Central memory CD8-positive, alpha-beta T cell (primary cell): ENCODE data around the gene S1PR4.
"Not testable (repeated sequence)": the region's sequence is repeated elsewhere in the genome, so short reads cannot be mapped to it uniquely, and the experiment has no call there.

ENCODE experiments used
- ATAC-seq: fragments of 150-1000 bp; cut with Tn5 transposase; replicated peaks from 2 replicates; pipeline ENCODE4 v1.10.0; 2022; ENCODE audit warnings: mild to moderate bottlenecking, moderate FRiP score, moderate number of reproducible peaks; ENCODE audit not compliant: poor library complexity, severe bottlenecking; ENCODE audit errors: extremely low read depth
- DNase-seq, 2 donors: peaks; one replicate each; pipeline ENCODE4 v3.0.0; 2021; ENCODE audit warnings: low spot score in 2 of 2
- H3K27ac Mint-ChIP-seq: one replicate; pipeline ENCODE4 v1.8.0; 2022; ENCODE audit warnings: low read depth, mild to moderate bottlenecking, moderate library complexity, mixed read lengths
- H3K27me3 Mint-ChIP-seq: one replicate; pipeline ENCODE4 v1.8.0; 2022; ENCODE audit warnings: mixed read lengths
- H3K36me3 Mint-ChIP-seq: one replicate; pipeline ENCODE4 v1.8.0; 2022; ENCODE audit warnings: mild to moderate bottlenecking, moderate library complexity, mixed read lengths; ENCODE audit not compliant: insufficient read depth
- H3K4me1 Mint-ChIP-seq: one replicate; pipeline ENCODE4 v1.8.0; 2022; ENCODE audit warnings: mixed read lengths
- H3K4me3 Mint-ChIP-seq: one replicate; pipeline ENCODE4 v1.8.0; 2022; ENCODE audit warnings: mild to moderate bottlenecking, moderate library complexity, mixed read lengths
- H3K9me3 Mint-ChIP-seq: one replicate; pipeline ENCODE4 v1.8.0; 2022; ENCODE audit warnings: mixed read lengths

The S1PR4 gene

DNA sequence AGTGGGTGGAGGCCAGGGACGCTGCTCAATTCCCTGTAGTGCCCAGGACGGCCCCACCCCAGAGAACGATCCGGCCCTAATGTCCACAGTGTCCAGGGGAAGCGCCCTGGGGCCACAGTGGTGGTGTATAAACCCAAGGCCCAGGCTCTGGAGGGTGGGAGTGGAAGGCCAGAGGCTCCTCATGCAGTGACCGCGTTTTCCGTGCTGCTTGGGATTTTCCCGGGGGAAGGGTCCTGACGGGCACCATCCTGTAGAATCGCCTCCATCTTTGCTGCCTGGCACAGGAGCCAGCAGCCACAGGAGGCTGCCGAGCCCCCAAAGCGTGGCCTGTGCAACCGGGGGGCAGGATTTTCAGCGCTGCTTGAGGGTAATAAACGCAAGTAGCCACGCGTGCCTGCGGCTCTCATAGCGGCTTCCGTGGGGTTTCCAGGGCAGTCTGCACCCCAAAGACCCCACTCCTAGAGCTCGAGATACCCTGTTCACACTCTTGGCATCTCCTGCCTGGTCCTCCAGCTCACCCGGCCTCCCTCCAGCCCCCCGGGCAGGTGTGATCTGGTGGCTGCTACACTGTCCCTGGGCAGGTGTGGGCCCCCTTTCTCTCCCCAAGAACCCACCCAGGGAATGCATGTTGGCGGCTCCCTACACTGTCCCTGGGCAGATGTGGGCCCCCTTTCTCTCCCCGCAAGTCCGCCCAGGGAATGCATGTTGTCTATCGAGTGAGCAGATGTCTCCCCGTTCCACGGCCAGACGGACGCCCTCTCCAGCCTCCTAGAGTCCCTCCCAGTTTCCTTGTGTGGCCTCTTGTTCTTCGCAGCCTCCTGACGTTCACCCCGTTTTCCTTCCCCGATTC lies 9.3 kb downstream of the S1PR4 start:
- no peak for DNase-seq
- H3K27ac Mint-ChIP-seq, result peak overlapping the region; percentile 84
- H3K36me3 Mint-ChIP-seq, result peaks cover 26% of the 10 kb centered on the region
- peaks cover 56% of the 10 kb centered on the region for H3K4me1 Mint-ChIP-seq
- ATAC-seq, result no peak
- no peaks in the 10 kb centered on the region for H3K9me3 Mint-ChIP-seq
- H3K27me3 Mint-ChIP-seq, result no peaks in the 10 kb centered on the region
- H3K4me3 Mint-ChIP-seq, result peak overlapping the region; percentile 94

DNA sequence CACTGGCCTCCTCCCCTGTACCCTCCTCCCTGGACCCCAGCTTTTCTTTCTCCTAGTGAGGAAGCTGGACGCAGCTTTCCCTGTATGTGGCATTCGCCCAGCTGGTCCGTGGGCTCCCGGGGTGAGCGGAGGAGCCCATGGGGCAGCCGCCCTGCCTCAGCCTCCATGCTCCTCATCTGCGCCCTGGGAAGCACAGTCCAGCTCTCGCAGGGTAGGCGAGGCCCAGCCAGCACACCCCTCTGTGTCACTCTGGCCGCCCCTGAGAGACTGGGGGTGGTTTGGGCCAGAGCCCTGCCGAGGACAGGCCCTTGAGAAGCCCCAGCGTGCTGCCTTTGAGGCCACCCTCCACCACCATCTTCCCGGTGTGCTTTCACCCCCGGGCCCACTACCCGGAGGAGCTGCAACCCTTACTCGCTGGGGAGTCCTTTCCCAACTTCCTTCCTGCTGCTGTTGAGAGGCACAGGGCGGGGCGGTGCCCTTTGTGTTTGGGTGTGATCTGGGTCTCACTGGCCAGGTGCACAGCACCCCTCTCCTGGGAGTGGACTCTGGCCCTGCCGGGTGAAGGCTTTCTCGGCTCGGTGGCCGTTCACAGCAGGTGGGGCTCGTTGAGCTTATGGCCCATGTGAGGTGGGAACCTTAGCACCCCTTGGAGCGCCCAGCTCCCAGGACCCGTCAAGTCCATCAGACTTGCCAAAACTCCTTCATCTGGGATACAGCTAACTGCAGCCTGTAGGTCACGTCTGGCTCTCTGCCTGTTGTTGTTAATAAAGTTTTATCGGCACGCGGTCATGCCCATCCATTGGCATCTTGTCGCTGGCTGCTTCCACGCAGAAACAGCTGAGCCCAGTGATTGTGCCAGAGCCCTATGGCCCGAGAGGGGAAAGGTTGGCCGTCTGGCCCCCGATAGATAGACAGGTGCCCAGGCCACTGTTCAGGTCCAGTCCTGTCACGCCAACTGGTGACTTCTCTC lies 10.3 kb downstream of the S1PR4 start:
- Mint-ChIP-seq H3K9me3 (no peaks in the 10 kb centered on the region), H3K4me3 (peak overlapping the region; percentile 94), H3K27ac (no peak overlapping the region), H3K36me3 (peaks cover 25% of the 10 kb centered on the region), H3K4me1 (peaks cover 50% of the 10 kb centered on the region), H3K27me3 (no peaks in the 10 kb centered on the region)
- ATAC-seq (no peak), DNase-seq (no peak)

DNA sequence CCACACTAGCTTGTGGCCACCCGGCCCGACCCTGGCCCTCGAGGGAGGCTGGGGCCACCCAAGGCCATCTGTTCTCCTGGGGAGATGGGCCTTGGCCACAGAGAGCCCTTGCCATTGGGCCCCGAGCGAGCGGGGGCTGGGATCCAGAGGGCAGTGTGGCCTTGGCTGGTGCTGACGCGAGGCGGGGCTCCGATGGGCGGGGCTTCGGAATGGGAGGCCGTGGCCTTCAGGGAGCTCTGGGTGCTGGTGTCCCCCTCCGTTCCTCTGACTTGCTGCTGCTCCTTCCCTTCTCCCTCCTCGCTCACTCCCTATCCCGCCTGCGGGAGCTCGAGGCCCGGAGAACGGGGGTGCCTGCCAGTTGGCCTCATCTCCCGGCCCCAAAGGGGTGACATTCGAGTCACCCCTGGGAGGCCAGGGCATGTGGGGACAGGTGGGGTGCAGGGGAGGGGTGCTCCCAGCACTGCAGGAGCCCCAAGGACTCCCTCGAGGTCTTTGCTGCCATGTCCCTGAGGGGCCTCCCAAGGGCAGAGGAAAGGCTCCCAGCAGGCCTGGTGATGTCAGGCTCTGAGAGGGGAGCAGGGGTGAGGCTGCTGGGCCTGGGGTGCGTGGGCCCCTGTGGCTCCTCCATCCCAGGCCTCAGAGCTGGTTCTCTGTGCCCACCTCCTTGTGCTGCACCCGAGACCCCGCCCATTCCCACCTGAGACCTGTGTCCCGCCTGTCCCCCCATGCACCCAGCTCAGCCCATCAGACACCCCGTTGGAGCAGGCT lies 11.3 kb downstream of the S1PR4 start:
- Mint-ChIP-seq H3K9me3 (no peaks in the 10 kb centered on the region), H3K4me1 (peaks cover 40% of the 10 kb centered on the region), H3K36me3 (peaks cover 16% of the 10 kb centered on the region), H3K27me3 (no peaks in the 10 kb centered on the region), H3K4me3 (no peak overlapping the region), H3K27ac (no peak overlapping the region)
- DNase-seq, result no peak
- no peak for ATAC-seq

DNA sequence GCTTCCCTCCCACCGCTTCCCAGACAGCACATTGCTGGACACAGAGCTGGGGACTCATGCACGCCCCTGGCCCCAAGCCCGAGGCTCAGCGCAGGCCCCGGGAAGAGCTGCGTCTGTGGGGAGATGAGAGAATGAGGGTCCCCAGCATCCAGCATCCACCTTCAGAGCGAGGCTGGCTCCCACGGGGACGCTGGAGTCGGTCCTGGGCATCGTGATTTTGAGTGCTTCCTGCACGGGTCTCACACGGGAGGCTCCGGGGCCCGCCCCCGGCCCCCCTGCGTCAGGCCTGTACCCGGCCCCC lies 11.9 kb downstream of the S1PR4 start:
- H3K4me3 Mint-ChIP-seq, result no peak overlapping the region
- ATAC-seq, result no peak
- no peaks in the 10 kb centered on the region for H3K9me3 Mint-ChIP-seq
- peaks cover 35% of the 10 kb centered on the region for H3K4me1 Mint-ChIP-seq
- H3K27ac Mint-ChIP-seq, result no peak overlapping the region
- H3K27me3 Mint-ChIP-seq, result no peaks in the 10 kb centered on the region
- no peak for DNase-seq
- peaks cover 12% of the 10 kb centered on the region for H3K36me3 Mint-ChIP-seq

DNA sequence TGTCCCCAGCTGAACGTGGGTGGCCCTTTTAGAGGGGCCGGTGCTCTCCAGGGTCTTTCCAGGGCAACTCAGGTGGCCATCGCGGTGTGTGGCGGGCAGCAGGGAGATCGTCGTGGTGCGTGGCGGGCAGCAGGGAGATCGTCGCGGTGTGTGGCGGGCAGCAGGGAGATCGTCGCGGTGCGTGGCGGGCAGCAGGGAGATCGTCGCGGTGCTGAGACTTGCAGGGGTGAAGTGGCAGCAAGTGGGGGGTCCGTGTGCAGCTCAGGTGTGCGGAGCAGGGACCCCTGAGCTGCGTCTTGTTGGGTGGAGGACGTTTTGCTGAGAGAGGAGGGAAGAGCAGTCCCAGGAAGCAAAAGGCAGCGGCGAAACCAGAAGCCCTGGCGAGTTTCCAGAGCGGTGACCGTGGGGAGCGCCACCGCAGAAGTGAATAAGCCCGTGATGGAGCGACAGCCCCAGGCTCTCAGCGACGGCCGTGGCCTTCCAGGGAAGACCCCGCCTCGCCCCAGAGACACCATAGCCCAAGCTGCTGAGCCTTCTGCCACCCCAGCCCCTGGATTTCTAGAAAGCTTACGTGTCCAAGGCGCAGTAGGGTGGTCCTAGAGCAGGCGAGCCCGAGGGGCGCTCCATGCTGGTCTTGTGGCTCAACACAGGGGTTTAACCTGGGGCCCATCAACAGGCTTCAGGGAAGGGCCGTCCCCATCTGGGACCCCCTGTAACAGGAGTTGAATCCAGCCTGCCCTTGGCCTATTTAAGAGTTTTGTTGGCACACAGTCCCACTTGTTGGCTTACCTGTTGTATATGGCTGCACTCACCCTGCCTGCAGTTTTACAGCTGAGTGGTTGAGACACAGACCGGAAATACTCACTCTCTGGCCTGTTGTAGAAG lies 12.6 kb downstream of the S1PR4 start:
- H3K9me3 Mint-ChIP-seq, result no peaks in the 10 kb centered on the region
- ATAC-seq (no peak), DNase-seq (no peak)
- H3K27ac Mint-ChIP-seq, result no peak overlapping the region
- peaks cover 32% of the 10 kb centered on the region for H3K4me1 Mint-ChIP-seq
- no peaks in the 10 kb centered on the region for H3K27me3 Mint-ChIP-seq
- H3K36me3 Mint-ChIP-seq, result peaks cover 9% of the 10 kb centered on the region
- H3K4me3 Mint-ChIP-seq, result no peak overlapping the region

GRCh38 chr19:3191806-3192104 lies 13.2 kb downstream of the S1PR4 start:
- Mint-ChIP-seq H3K36me3 (peaks cover 11% of the 10 kb centered on the region), H3K4me1 (peaks cover 28% of the 10 kb centered on the region)
- not testable (repeated sequence) for H3K9me3 Mint-ChIP-seq, H3K27me3 Mint-ChIP-seq, H3K27ac Mint-ChIP-seq, ATAC-seq, DNase-seq, H3K4me3 Mint-ChIP-seq

- Mint-ChIP-seq H3K4me1 (peaks cover 23% of the 10 kb centered on the region), H3K36me3 (peaks cover 9% of the 10 kb centered on the region), H3K9me3 (no peaks in the 10 kb centered on the region), H3K27me3 (no peaks in the 10 kb centered on the region), H3K4me3 (no peak overlapping the region), H3K27ac (no peak overlapping the region)
- DNase-seq, result no peak
- no peak for ATAC-seq
Observed at GRCh38 chr19:3192228-3192635, 13.7 kb downstream of the S1PR4 start.

DNA sequence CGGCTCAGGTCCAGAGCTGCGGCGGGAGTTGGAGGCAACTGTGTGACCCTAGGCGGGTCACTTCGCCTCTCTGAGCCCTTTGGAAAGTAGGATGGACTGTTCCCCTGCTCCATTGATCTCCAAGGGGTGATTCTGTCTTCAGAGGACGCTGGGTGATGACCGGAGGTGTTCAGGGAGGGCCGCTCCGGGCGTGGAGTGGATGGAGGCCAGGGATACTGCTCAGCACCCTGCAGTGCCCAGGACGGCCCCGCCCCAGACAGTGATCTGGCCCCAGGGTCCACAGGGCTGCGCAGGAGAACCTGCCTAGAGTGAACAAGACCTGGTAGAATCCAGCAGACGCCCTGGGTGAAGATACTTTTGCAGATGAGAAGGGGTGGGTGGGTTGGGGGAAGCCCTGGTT lies 14.1 kb downstream of the S1PR4 start:
- no peaks in the 10 kb centered on the region for H3K9me3 Mint-ChIP-seq
- peaks cover 19% of the 10 kb centered on the region for H3K4me1 Mint-ChIP-seq
- no peak overlapping the region for H3K27ac Mint-ChIP-seq
- no peak for ATAC-seq
- H3K36me3 Mint-ChIP-seq, result peaks cover 9% of the 10 kb centered on the region
- H3K4me3 Mint-ChIP-seq, result no peak overlapping the region
- no peak for DNase-seq
- no peaks in the 10 kb centered on the region for H3K27me3 Mint-ChIP-seq

DNA sequence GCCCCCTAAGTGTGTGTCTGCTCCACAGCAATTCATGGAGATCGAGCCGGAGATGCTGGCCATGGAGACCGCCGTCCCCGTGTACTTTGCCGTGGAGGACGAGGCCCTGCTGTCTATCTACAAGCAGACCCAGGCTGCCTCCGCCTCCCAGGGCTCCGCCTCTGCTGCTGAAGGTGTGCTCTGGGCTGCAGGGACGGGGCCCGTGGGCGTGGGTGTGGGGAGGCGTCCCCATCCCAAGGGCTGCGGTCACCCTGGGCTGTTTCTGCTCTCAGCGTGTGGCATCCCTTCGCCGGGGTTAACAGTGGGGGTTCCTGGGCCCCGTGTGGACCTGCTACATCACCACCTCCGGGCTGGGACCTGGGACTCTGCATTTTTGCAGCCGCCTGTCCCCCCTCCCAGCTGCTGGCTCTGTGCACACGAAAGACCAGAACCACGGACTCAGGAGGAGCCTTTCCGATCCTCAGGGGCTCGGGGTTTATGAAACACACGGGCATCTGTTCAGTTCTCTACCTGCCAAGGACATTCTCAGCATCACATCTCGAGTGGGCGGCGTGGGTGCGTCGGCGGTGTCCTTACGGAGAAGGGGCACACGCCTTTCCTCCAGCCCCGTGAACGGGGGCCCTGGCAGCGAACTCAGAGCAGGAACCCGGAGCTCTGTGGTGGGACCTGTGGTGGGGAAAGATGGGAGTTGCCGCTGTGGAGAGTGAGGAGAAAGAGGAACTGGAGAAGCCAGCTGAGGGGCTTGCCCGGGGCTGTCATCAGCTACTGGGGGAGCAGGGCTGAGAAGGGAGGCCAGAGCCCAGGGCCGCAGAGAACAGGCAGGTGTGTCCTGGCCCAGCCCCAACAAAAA lies 14.9 kb downstream of the S1PR4 start:
- DNase-seq, result no peak
- peaks cover 11% of the 10 kb centered on the region for H3K4me1 Mint-ChIP-seq
- H3K36me3 Mint-ChIP-seq, result peaks cover 9% of the 10 kb centered on the region
- no peaks in the 10 kb centered on the region for H3K9me3 Mint-ChIP-seq
- H3K4me3 Mint-ChIP-seq, result no peak overlapping the region
- H3K27me3 Mint-ChIP-seq, result no peaks in the 10 kb centered on the region
- no peak overlapping the region for H3K27ac Mint-ChIP-seq
- ATAC-seq, result no peak

- Mint-ChIP-seq H3K27me3 (no peaks in the 10 kb centered on the region), H3K27ac (no peak overlapping the region), H3K4me3 (no peak overlapping the region), H3K9me3 (no peaks in the 10 kb centered on the region), H3K36me3 (peaks cover 9% of the 10 kb centered on the region), H3K4me1 (peaks cover 4% of the 10 kb centered on the region)
- ATAC-seq, result no peak
- DNase-seq, result no peak
Observed at GRCh38 chr19:3194106-3195087, 15.8 kb downstream of the S1PR4 start.
